ENCODE measurements around the gene SH3BP5.

DNA sequence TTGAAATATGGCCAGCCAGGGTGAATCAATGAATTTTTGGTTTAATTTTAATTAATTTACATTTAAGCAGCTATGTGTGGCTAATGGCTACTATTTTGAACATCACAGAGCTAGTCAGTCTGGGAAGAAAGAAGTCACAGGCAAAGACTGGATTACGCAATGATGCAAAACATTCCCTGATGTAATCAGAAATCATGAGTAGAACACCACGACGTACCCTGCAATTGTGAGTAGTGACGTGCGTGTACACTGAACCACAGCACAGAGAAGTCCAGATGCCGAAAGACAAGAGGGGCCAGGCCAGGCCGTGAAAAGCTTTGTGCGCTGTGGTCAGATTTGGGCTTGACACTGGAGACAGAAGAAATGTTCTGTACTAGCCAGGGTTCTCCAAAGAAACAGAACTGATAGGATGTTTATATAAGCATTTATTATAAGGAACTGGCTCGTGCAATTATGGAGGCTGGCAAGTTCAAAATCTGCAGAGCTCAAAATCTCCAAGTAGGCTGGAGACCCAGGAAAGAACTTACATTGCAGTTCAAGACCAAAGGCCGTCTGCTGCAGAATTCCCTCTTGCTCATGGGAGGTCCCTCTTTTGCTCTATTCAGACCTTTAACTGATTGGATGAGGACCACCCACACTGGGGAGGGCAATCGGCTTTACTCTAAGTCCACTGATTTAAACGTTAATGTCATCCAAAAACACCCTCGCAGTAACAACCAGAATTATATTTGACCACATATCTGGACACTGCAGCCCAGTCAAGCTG, 44.6 kb downstream of the SH3BP5 start:
- TF ChIP-seq EZH2 (IDR thresholded peaks at IDR 0.05; ENCODE audit: borderline replicate concordance, low read length), result no peak
- no peak for TF ChIP-seq CTCF (conservative IDR thresholded peaks at IDR 0.05 in 1 of 2, IDR thresholded peaks at IDR 0.05 in 1 of 2; ENCODE audit: extremely low read depth in 1 of 2, insufficient read depth in 1 of 2, low read depth in 1 of 2, low read length in 2 of 2)

All from mammary epithelial cell (primary cell).